Limb (tissue), 2 donors: Measurements from ENCODE around the gene OOSP1.
"Not testable (repeated sequence)": the region's sequence is repeated elsewhere in the genome, so short reads cannot be mapped to it uniquely, and the experiment has no call there.

Experiments
- DNase-seq, 2 donors: peaks; one replicate each; pipeline ENCODE4 v3.0.0-alpha.2; 2016; ENCODE audit errors: extremely low spot score in 2 of 2

OOSP1 gene, protein sequence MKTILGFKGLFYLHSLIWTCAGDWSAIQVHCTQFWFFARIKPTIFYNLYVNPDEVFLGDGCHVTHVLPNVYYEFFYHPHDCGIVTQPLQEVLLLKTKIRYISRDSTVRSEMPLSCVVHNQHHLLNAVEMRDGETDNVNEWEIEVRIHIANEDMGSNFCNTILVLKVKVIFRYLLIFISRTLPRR

GRCh38 chr11:59938132-59938531, at the start of gene OOSP1:
TSS of gene OOSP1 (plus strand) at chr11:59938432. CDS start at chr11:59938455, 23 bp downstream.
- DNase-seq = no peak

DNA sequence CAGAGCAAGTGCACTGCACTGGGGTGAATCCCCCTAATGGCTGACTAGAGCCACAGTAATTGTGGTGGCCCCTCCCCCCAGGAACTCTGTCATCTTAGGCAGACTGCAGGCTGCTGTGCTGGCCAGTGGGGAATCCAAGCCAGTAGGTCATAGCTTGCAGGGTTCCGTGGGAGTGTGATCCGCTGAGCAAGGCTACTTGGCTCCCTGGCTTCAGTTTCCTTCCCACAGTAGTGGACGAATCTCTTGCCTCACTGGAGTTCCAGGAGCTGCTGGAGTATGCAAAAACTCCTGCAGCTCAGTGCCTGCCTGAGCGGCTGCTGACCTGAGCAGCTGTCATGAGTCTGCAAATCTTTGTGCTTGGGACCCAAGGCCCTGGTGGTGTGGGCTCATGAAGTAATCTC, 46.5 kb upstream of the OOSP1 start:
- DNase-seq = no peak

DNA sequence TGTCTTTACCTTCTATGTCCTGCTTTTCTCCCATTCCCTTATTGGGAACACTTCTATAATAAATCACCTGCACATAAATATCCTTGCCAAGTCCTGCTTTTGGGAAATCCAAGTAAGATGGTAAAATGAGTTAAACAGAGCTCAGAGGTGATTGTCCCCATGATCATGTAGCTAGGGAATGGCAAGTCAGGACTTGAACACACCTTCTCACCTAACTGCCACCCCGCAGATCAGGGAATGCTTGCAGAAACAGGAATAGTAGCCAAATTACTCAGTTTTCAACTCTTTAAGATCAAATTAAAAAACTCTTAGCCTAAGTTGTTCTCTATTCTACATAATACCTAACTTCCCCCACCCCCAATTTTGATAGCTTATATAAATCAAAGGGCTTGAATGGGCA, 43.6 kb upstream of the OOSP1 start:
- DNase-seq = no peak

DNA sequence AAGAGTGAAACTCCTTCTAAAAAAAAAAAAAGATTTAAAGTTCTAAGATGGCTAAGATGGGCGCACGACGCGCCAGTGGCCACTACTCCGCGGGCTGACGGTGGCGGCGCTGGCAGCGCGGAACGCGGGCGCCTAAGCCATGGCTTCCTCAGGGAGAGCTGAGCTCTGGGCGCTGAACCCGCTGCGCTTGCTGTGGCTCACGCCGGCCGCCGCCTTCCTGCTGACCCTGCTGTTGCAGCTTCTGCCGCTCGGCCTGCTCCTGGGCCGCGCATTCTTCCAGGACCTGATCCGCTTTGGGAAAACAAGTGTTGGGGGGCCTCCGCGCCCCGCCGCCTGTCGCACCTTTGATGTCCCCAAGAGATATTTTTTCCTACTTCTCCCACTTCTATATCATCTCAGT, 40.2 kb upstream of the OOSP1 start:
- DNase-seq = no peak

DNA sequence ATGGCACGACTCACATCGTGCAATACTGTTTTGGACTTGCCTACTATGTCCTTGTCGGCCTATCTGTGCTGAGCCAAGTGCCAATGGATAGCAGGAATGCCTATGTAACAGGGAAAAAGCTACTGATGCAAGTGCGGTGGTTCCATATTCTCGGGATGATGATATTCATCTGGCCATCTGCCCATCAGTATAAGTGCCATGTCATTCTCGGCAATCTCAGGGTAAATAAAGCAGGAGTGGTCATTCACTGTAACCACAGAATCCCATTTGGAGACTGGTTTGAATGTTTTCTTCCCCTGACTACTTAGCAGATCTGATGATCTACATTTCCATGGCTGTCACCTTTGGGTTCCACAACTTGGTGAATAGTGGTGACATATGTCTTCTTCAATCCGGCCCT, 39.6 kb upstream of the OOSP1 start:
- DNase-seq = no peak

GRCh38 chr11:59899532-59899931, 38.7 kb upstream of the OOSP1 start:
- DNase-seq = no peak

DNA sequence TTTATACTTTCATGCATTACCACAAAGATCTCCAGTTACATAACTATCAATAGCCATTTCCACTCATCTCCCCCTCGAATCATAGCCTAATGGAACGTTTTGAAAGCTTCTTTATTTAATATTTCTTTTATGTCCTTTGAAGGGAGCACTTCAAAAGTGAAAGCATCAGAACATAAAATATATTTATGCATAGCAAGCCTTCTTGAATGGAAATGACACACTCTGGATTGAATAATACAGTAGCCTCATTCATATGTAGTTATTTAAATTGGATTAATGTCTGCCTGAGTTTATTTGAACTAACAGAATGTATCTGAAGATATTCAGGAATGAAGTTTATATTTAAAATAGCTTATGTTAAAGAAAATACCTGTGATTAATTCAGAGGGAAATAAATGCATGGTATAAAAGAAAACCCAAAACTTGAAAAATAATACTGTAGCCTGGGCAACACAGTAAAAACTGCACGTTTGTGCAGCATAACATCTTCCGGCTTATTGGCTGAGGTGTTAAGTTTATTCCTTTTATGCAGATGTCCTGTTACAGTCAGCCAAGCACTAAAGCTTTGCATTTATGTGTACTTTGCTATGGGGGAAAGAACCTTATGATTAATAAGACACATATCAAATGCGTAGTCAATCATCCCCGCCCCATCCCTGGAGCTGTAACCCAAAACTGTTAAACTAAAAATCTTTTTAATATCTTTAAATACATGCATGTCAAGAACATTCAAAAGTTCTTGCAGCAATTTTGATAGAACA, 37.7 kb upstream of the OOSP1 start:
- DNase-seq = no peak

DNA sequence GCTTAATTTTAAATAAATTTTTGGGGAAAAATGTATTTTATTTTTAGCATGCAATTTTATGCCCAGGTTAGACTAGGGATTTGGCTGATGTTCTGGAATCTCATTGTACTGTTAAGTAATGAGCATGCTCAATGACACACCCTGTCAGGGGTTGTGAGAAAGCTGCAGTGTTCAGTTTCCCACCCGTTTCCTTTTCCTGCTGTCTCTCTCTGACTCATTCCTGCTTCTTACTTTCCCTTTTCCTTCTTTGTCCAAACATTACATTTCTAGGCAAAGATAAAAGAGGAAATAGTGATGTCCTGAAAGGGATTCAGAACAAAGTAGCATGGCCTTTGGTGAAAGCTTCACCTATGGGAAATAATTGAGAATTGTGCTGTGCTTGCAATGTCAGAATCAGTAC, 36.9 kb upstream of the OOSP1 start:
- no peak for DNase-seq

GRCh38 chr11:59903569-59903968, 34.7 kb upstream of the OOSP1 start:
- DNase-seq = not testable (repeated sequence)

DNA sequence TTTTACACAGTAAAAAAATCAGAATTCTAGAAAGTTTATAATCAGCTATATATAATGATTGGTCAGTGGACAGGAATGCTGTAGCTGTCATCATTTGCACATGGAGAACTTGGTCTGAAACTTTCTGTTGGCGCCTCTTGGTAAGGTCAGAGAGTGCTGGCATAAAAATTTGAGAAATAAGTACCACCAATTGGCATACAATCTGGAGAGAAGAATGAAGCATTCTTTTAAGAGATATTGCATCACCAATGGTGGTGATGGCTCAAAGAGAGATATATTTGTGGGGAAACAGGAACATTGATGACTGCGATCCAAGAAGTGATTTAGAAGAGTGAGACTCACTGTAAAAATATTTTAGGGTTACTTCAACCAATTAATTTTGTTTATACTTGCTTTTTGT, 19.8 kb upstream of the OOSP1 start:
- DNase-seq = no peak

- no peak for DNase-seq
These were observed 19.1 kb upstream of the OOSP1 start for GRCh38 chr11:59918987-59919589.

- DNase-seq = no peak
These were observed 14.4 kb upstream of the OOSP1 start for GRCh38 chr11:59923813-59924212.

DNA sequence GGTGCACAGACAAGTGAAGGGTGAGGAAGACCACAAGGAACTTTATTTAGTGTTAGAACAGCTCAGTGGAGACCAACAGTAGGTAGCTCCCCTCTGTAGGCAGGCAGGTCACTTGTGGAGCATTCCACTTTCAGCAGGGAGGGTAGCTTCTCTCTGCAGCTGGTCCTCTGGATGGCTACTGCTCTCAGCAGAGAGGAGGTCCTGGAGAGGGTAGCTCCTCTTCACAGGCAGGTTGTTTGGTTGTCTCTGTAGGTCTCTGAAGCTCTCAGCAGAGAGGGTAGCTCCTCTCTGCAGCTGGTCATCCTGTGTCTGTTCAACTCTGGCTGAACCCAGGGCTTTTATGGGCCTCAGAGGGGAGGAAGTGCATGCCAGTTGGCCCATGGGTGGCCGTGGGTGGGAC, 6.5 kb upstream of the OOSP1 start:
- DNase-seq = no peak

DNA sequence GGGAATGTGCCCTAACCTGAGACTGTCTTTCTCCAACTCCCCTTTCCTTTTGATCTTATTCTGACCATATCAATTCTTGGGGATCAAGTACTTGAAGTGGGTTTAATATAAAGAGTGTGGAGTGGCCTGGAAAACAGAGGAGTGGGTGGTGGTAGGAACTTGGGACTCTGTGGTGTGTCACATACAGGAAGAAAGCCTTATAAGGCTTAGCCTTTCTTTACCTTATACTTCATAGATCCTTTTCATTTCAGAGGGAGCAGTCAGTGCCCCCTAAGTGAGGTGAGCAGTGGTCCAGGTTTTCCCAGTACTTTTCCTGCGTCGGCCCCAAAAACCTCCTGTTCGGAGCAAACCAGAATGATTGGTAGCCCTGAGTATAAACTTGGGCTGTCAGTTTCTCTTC, 486 bp downstream of the OOSP1 start:
- DNase-seq = no peak

DNA sequence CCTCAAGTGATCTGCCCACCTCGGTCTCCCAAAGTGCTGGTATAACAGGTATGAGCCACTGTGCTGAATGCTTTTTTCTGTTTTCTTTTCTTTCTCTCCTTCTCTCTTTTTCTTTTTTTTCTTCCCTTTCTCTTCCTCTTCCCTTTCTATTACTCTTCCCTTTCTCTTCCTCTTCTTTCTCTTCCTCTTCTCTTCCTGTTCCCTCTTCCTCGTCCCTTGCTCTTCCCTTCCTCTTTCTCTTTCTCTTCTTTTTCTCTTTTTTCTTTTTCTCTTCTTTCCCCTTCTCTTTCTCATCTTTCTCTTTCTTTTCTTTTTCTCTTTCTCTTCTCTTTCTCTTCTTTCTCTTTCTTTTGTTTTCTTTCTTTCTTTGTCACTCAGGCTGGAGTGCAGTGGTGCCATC, 1.2 kb downstream of the OOSP1 start:
- DNase-seq = no peak

GRCh38 chr11:59941091-59941490, 2.9 kb downstream of the OOSP1 start:
- DNase-seq = no peak

DNA sequence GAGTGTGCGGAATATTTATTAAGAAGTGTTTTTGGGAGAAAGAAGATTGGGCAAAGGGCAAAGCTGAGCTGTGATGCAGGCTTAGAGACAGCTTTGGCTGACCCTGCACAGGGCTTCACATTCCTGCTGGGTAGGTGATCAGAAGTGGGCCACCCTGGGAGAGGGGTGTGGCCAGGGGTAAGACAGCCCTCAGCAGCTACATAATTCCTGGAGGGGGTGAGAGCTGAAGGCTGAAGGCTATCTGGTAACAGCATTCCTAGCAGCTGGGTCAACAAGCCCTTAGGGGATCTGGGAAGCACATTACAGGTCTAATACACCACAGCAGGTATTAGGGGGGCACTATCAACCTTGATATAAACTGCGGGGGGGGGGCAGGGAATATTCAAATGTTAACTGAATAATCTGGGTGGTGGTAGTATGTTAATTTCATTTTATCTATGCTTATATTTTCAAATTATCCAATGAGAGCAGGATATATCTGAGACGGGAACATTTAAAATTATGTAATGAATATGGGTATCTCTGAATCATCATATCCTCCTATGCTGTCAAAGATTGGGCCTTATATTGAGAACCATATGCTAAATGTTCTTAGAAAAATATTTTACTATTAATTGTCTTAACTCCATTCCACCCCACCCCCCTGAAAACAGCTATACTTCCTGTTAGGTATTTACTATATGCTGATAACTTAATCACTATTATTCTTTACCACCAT, 5.9 kb downstream of the OOSP1 start:
- no peak for DNase-seq

- no peak for DNase-seq
These were observed 6.5 kb downstream of the OOSP1 start for GRCh38 chr11:59944720-59945119.

- DNase-seq = no peak
These were observed 15.4 kb downstream of the OOSP1 start for GRCh38 chr11:59953463-59954218.

GRCh38 chr11:59954219-59954847, 16.1 kb downstream of the OOSP1 start:
- DNase-seq = no peak

DNA sequence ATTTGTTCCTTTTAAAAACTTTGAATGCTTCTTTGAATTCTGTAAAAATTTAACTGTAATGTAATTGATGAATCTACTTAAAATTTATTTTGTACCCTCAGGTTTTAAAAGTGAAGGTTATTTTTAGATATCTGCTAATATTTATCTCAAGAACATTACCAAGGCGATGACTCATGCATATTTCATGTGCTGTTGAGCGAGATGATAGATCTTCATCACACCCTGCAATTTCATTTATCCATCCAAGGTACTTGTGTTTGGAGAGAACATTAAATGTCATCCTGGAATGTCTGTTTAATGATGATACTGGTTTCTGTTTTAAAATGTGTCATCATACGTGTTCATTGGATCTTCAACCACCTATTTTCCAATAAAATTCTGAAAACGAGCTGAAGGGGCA, 18.9 kb downstream of the OOSP1 start:
- DNase-seq = no peak
